Left cardiac atrium (tissue), 4 donors: ENCODE data around the gene SERPING1. TPM values are rescaled to one million over a fixed set of nuclear protein-coding genes. Genes with fewer than 3 reads are reported as not detected.

Source experiments
- ATAC-seq, 2 donors: fragments of 200-7000 bp; cut with Tn5 transposase; one replicate each; pipeline ENCODE4 v1.9.1; 2020; ENCODE audit warnings: mild to moderate bottlenecking in 2 of 2, moderate library complexity in 2 of 2
- DNase-seq: peaks from one replicate; pipeline ENCODE4 v3.0.0-alpha.2; 2020
- intact Hi-C, 2 donors: fragments of 100-400 bp; cut with DNase I; formaldehyde crosslinking; loops; one replicate each; pipeline versions ENCODE4 v1.14.1 to v1.15.1; 2022 to 2023
- long read RNA-seq: library from polyadenylated mRNA; unstranded; transcript quantifications from one replicate; pipeline ENCODE4 v2.0.0, GENCODE V29; 2021
- total RNA-seq, 2 donors: library from RNA; stranded (reverse); fragmentation: NEBNext Ultra II Directional; extraction: Animal tissue kit (Norgen Biotek cat#: 25700); gene quantifications; one replicate each; pipeline ENCODE4 v1.2.1, GENCODE V29; 2021
- donor health status: DM: no; HTN: yes; CAD: no.
- donor health status: DM: no; HTN: yes; CAD: no; lungs with severe emphysema.
- donor health status: DM: yes; HTN: yes; CAD: no.
- donor health status: Dilated cardiomyopathy.

The SERPING1 gene
- 100 to 1,000 TPM; 198 to 266 TPM for total RNA-seq
- long read RNA-seq, partial matches to known transcripts = 30 of 40 reads
- long read RNA-seq, other reads (novel, unspliced or antisense) = 2 of 40 reads

GRCh38 chr11:57597461-57597915, at the start of gene SERPING1:
Gene SERPING1 (plus strand): TSS chr11:57597685. CDS start chr11:57598271, 586 bp downstream.
- DNase-seq (peak; percentile 69), ATAC-seq (peak; percentile 80 to 85)
- intact Hi-C loops = no loop called here

- peak; percentile 29 to 58 for ATAC-seq
- no peak for DNase-seq
- intact Hi-C loops = no loop called here
Measured at GRCh38 chr11:57547854-57548377, 49.6 kb upstream of the SERPING1 start.

GRCh38 chr11:57549983-57550382, 47.5 kb upstream of the SERPING1 start:
- intact Hi-C loops = no loop called here
- ATAC-seq (no peak), DNase-seq (no peak)

GRCh38 chr11:57551941-57552340, 45.5 kb upstream of the SERPING1 start:
- no peak for DNase-seq
- ATAC-seq = no peak
- intact Hi-C loops = no loop called here

GRCh38 chr11:57552479-57552878, 45.0 kb upstream of the SERPING1 start:
- ATAC-seq (no peak), DNase-seq (no peak)
- intact Hi-C loops = no loop called here

GRCh38 chr11:57555393-57555792, 42.1 kb upstream of the SERPING1 start:
- ATAC-seq (no peak), DNase-seq (no peak)
- intact Hi-C loops = no loop called here

GRCh38 chr11:57556041-57556440, 41.4 kb upstream of the SERPING1 start:
- no peak for DNase-seq
- intact Hi-C loops = no loop called here
- no peak for ATAC-seq

- intact Hi-C loops = no loop called here
- DNase-seq = no peak
- ATAC-seq = no peak
Measured at GRCh38 chr11:57560146-57560545, 37.3 kb upstream of the SERPING1 start.

- DNase-seq (no peak), ATAC-seq (no peak)
- intact Hi-C loops = no loop called here
Measured at GRCh38 chr11:57562596-57562995, 34.9 kb upstream of the SERPING1 start.

GRCh38 chr11:57566005-57566904, 31.2 kb upstream of the SERPING1 start:
- DNase-seq (no peak), ATAC-seq (peak; percentile 29 to 45)
- intact Hi-C loops = loop anchor here in 1 of 2 donors (5.0 kb wide), 1 partner anchor 76 kb away; no protein-coding TSS in a partner anchor

GRCh38 chr11:57566905-57567514, 30.5 kb upstream of the SERPING1 start:
- DNase-seq (no peak), ATAC-seq (peak; percentile 13 to 36)
- intact Hi-C loops = loop anchor here in 1 of 2 donors (5.0 kb wide), 1 partner anchor 75 kb away; no protein-coding TSS in a partner anchor

- DNase-seq (peak; percentile 89), ATAC-seq (peak; percentile 87 to 89)
- intact Hi-C loops = loop anchor here (2.0 to 5.0 kb wide), 2 partner anchors 73 to 75 kb away; no protein-coding TSS in a partner anchor
Measured at GRCh38 chr11:57567515-57568329, 29.8 kb upstream of the SERPING1 start, which contains the start of gene UBE2L6. Gene UBE2L6 (minus strand): TSS chr11:57567672. CDS start chr11:57567611, 61 bp downstream.

- no peak for DNase-seq
- intact Hi-C loops = loop anchor here (2.0 to 5.0 kb wide), 2 partner anchors 72 to 74 kb away; no protein-coding TSS in a partner anchor
- ATAC-seq = no peak
Measured at GRCh38 chr11:57568330-57568766, 29.1 kb upstream of the SERPING1 start.

GRCh38 chr11:57571606-57572005, 25.9 kb upstream of the SERPING1 start:
- intact Hi-C loops = no loop called here
- DNase-seq (no peak), ATAC-seq (no peak)

GRCh38 chr11:57574061-57574460, 23.4 kb upstream of the SERPING1 start:
- intact Hi-C loops = no loop called here
- ATAC-seq = no peak
- DNase-seq = no peak

- ATAC-seq (no peak), DNase-seq (no peak)
Measured at GRCh38 chr11:57584341-57584740, 13.1 kb upstream of the SERPING1 start.

GRCh38 chr11:57585301-57585700, 12.2 kb upstream of the SERPING1 start:
- ATAC-seq = no peak
- intact Hi-C loops = no loop called here
- DNase-seq = no peak

More at GRCh38 chr11:57584341-57584740, 13.1 kb upstream of the SERPING1 start:
- intact Hi-C loops = no loop called here

GRCh38 chr11:57586711-57587245, 10.7 kb upstream of the SERPING1 start:
- intact Hi-C loops = no loop called here
- ATAC-seq (no peak), DNase-seq (no peak)
